ENCODE results near the gene CLK3. TPM values are rescaled to one million over a fixed set of nuclear protein-coding genes. Genes with fewer than 3 reads are reported as not detected.

Gene CLK3
- total RNA-seq, 2 experiments from 2014 or later, result 159 to 168 TPM

- Mint-ChIP-seq H3K9me3 (no peaks in the 10 kb centered on the region), H3K27ac (no peak overlapping the region), H3K4me3 (no peak overlapping the region), H3K27me3 (no peaks in the 10 kb centered on the region), H3K36me3 (ENCODE audit: low read depth) (no peaks in the 10 kb centered on the region), H3K4me1 (ENCODE audit: low read depth) (no peaks in the 10 kb centered on the region)
- ChIA-PET CTCF (interaction anchor here (1.5 kb wide), 1 partner anchor 16 kb away, joined by 4 read pairs; no protein-coding TSS in a partner anchor), POLR2A (interaction anchor here (0.9 to 1.5 kb wide), 3 partner anchors 10 to 15 kb away, joined by 3 to 4 read pairs (median 3); no protein-coding TSS in a partner anchor)
- TF ChIP-seq, protein P1, sequence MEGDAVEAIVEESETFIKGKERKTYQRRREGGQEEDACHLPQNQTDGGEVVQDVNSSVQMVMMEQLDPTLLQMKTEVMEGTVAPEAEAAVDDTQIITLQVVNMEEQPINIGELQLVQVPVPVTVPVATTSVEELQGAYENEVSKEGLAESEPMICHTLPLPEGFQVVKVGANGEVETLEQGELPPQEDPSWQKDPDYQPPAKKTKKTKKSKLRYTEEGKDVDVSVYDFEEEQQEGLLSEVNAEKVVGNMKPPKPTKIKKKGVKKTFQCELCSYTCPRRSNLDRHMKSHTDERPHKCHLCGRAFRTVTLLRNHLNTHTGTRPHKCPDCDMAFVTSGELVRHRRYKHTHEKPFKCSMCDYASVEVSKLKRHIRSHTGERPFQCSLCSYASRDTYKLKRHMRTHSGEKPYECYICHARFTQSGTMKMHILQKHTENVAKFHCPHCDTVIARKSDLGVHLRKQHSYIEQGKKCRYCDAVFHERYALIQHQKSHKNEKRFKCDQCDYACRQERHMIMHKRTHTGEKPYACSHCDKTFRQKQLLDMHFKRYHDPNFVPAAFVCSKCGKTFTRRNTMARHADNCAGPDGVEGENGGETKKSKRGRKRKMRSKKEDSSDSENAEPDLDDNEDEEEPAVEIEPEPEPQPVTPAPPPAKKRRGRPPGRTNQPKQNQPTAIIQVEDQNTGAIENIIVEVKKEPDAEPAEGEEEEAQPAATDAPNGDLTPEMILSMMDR (IDR thresholded peaks at IDR 0.05), result no peak
- intact Hi-C loops (cut with micrococcal nuclease), result no loop called here
- DNase-seq, result no peak
- ATAC-seq, result no peak
Observed at GRCh38 chr15:74604983-74605794, 10.4 kb upstream of the CLK3 start.

DNA sequence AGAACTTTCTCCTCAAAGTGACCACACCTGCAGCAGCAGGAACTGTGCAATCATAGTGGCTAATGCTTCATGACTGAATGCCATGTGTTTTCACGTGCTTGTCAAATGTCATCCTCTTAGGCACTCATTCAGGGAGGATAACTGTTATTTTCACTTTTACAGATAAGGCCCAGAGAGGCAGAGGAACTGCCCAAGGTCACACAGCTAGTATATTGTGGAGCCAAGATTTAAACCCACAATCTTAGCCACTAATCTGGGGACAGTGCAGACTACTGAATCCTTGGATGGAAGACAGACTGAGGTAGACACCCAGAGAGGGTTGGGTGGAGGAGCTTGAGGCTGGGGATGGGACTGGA lies 9.9 kb upstream of the CLK3 start:
- ChIA-PET CTCF (interaction anchor here (1.5 kb wide), 1 partner anchor 15 kb away, joined by 4 read pairs; no protein-coding TSS in a partner anchor), POLR2A (interaction anchor here (0.9 to 1.5 kb wide), 2 partner anchors 9 to 15 kb away, joined by 3 to 4 read pairs; no protein-coding TSS in a partner anchor)
- Mint-ChIP-seq H3K36me3 (ENCODE audit: low read depth) (no peaks in the 10 kb centered on the region), H3K4me1 (ENCODE audit: low read depth) (no peaks in the 10 kb centered on the region), H3K27ac (no peak overlapping the region), H3K4me3 (no peak overlapping the region), H3K9me3 (no peaks in the 10 kb centered on the region), H3K27me3 (no peaks in the 10 kb centered on the region)
- DNase-seq, result no peak
- intact Hi-C loops (cut with micrococcal nuclease), result no loop called here
- no peak for ATAC-seq
- TF ChIP-seq, protein P1 (IDR thresholded peaks at IDR 0.05), result no peak

DNA sequence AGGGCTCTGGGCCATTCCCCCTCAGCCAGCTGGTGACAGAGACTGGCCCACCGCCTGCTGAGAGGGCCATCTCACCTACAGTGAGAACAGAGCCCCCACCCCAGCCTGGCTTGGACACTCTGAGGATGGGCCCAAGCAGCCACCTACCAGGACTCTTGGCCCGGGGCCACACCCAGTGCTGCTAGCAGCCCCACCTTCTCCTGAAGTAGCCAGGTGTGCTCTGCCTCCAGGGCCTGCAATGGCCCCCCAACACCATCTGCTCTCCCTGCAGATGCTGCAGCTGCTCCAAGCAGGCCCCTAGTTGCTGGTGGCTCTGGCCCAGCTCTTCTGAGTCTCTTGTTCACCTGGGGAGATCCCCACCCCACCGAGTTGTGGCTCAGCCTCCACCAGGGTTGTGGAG lies 6.8 kb upstream of the CLK3 start:
- peaks cover 4% of the 10 kb centered on the region for H3K4me1 Mint-ChIP-seq (ENCODE audit: low read depth)
- H3K4me3 Mint-ChIP-seq, result no peak overlapping the region
- ChIA-PET CTCF (interaction anchor here (1.3 kb wide), 2 partner anchors 10 to 13 kb away, joined by 3 read pairs; no protein-coding TSS in a partner anchor), POLR2A (interaction anchor here (3.4 kb wide), 1 partner anchor 10 kb away, joined by 16 read pairs; no protein-coding TSS in a partner anchor)
- H3K9me3 Mint-ChIP-seq, result no peaks in the 10 kb centered on the region
- no peak overlapping the region for H3K27ac Mint-ChIP-seq
- intact Hi-C loops (cut with micrococcal nuclease), result no loop called here
- ATAC-seq (no peak), DNase-seq (no peak)
- no peaks in the 10 kb centered on the region for H3K27me3 Mint-ChIP-seq
- no peaks in the 10 kb centered on the region for H3K36me3 Mint-ChIP-seq (ENCODE audit: low read depth)
- TF ChIP-seq, protein P1 (IDR thresholded peaks at IDR 0.05), result no peak

- no peaks in the 10 kb centered on the region for H3K36me3 Mint-ChIP-seq (ENCODE audit: low read depth)
- no peak overlapping the region for H3K27ac Mint-ChIP-seq
- ATAC-seq (no peak), DNase-seq (no peak)
- CTCF ChIA-PET, result no interaction called here
- TF ChIP-seq, protein P1 (IDR thresholded peaks at IDR 0.05), result no peak
- no peaks in the 10 kb centered on the region for H3K27me3 Mint-ChIP-seq
- H3K9me3 Mint-ChIP-seq, result no peaks in the 10 kb centered on the region
- no peak overlapping the region for H3K4me3 Mint-ChIP-seq
- POLR2A ChIA-PET, result interaction anchor here (0.6 to 3.4 kb wide), 2 partner anchors 11 to 160 kb away, joined by 3 to 16 read pairs; no protein-coding TSS in a partner anchor
- intact Hi-C loops (cut with micrococcal nuclease), result no loop called here
- peaks cover 4% of the 10 kb centered on the region for H3K4me1 Mint-ChIP-seq (ENCODE audit: low read depth)
Observed at GRCh38 chr15:74609938-74610301, 5.7 kb upstream of the CLK3 start.

Data from activated CD8-positive, alpha-beta T cell treated with anti-CD3 and anti-CD28 coated beads for 36 hours (primary cell).